CD4-positive, alpha-beta T cell treated with Interleukin-15 for 1 hour (primary cell): ENCODE results near the gene FANCG.

Experiments used
- DNase-seq: peaks from one replicate; pipeline ENCODE4 v3.0.0-alpha.2; 2020

Gene FANCG

GRCh38 chr9:35102769-35103659, 23.3 kb upstream of the FANCG start, which contains the start of gene STOML2:
TSS of gene STOML2 (minus strand) at chr9:35103131. CDS start at chr9:35103094, 37 bp downstream.
- peak; percentile 95 for DNase-seq

GRCh38 chr9:35102465-35102768, 22.7 kb upstream of the FANCG start:
- DNase-seq, result no peak

- no peak for DNase-seq
These were observed 17.8 kb upstream of the FANCG start for GRCh38 chr9:35097573-35097972.

GRCh38 chr9:35096035-35096849, 16.5 kb upstream of the FANCG start, which contains the start of gene PIGO:
TSS of gene PIGO (minus strand) at chr9:35096591. CDS start at chr9:35095565, 1,026 bp downstream.
- peak; percentile 90 for DNase-seq

GRCh38 chr9:35091536-35091935, 11.8 kb upstream of the FANCG start:
- no peak for DNase-seq

- DNase-seq, result no peak
These were observed 9.7 kb upstream of the FANCG start for GRCh38 chr9:35089434-35089833.

- no peak for DNase-seq
These were observed 5.3 kb upstream of the FANCG start for GRCh38 chr9:35085078-35085477.

- no peak for DNase-seq
These were observed 709 bp downstream of the FANCG start for GRCh38 chr9:35079041-35079425.

- DNase-seq, result no peak
These were observed 1.7 kb downstream of the FANCG start for GRCh38 chr9:35078066-35078465.

- no peak for DNase-seq
These were observed 2.9 kb downstream of the FANCG start for GRCh38 chr9:35076848-35077247.

- no peak for DNase-seq
These were observed 4.4 kb downstream of the FANCG start for GRCh38 chr9:35075358-35075757.

GRCh38 chr9:35074791-35075190, 5.0 kb downstream of the FANCG start:
- DNase-seq, result no peak

GRCh38 chr9:35074141-35074540, 5.6 kb downstream of the FANCG start:
- no peak for DNase-seq

GRCh38 chr9:35073279-35073612, 6.5 kb downstream of the FANCG start:
- no peak for DNase-seq

GRCh38 chr9:35072461-35073278, 7.1 kb downstream of the FANCG start, which contains the start of gene VCP:
TSS of gene VCP (minus strand) at chr9:35072625. CDS start at chr9:35072353, 272 bp downstream.
- DNase-seq, result peak; percentile 98

- DNase-seq, result peak; percentile 83
These were observed 7.8 kb downstream of the FANCG start for GRCh38 chr9:35071814-35072460.

- no peak for DNase-seq
These were observed 8.6 kb downstream of the FANCG start for GRCh38 chr9:35070823-35071813.

- DNase-seq, result no peak
These were observed 10.7 kb downstream of the FANCG start for GRCh38 chr9:35069020-35069419.

- no peak for DNase-seq
These were observed 12.7 kb downstream of the FANCG start for GRCh38 chr9:35067056-35067455.

GRCh38 chr9:35060548-35061207, 19.1 kb downstream of the FANCG start:
- no peak for DNase-seq

- no peak for DNase-seq
These were observed 20.3 kb downstream of the FANCG start for GRCh38 chr9:35059438-35059837.
